ENCODE data around the gene FEM1C. TPM values are rescaled to one million over a fixed set of nuclear protein-coding genes. Genes with fewer than 3 reads are reported as not detected.

The FEM1C gene
- total and polyA plus RNA-seq, 9 of the 15 experiments (the other 6 are each of a cell fraction or from before 2014, with no cell fraction given) = 1.4 to 9.3 (median 4.3) TPM

- Histone ChIP-seq H3K79me2 (ENCODE audit: control insufficient read depth, insufficient read depth, low read length) (peaks cover 1% of the 10 kb centered on the region; the same call in 1 of the 3 replicates), H3K36me3 (ENCODE audit: control insufficient read depth, insufficient read depth, low read length) (no peaks in the 10 kb centered on the region), H3K4me2 (ENCODE audit: insufficient read depth, low read length) (no peak overlapping the region), H4K20me1 (replicated peaks; ENCODE audit: control insufficient read depth, insufficient read depth, low read length) (no peaks in the 10 kb centered on the region), H2AFZ (ENCODE audit: low read depth, low read length) (no peak overlapping the region), H3K27me3 (ENCODE audit: control insufficient read depth in 2 of 2, insufficient read depth in 2 of 2, low read length in 2 of 2) (no peaks in the 10 kb centered on the region), H3K4me3 (no peak overlapping the region), H3K4me1 (replicated peaks in 1 of 2; ENCODE audit: control insufficient read depth in 2 of 2, insufficient read depth in 2 of 2, low read length in 2 of 2) (peaks cover 4 to 14% of the 10 kb centered on the region in 2 experiments; a peak in 4 of 5 replicates), H3K9me1 (ENCODE audit: control insufficient read depth, insufficient read depth, low read length) (no peaks in the 10 kb centered on the region), H3K9ac (ENCODE audit: insufficient read depth in 1 of 2, low read depth in 2 of 2, low read length in 2 of 2) (no peak overlapping the region), H3K9me3 (replicated peaks; ENCODE audit: control insufficient read depth, insufficient read depth, low read depth, low read length) (peaks cover 10% of the 10 kb centered on the region), H3K27ac (ENCODE audit: extremely low read depth, low read depth, low read length) (no peak overlapping the region)
- peak in 2 of 4 experiments; percentile 34 to 56 for DNase-seq (ENCODE audit: extremely low read depth in 1 of 4, low spot score in 3 of 4)
- peak; percentile 15 for FAIRE-seq
- BruUV-seq (replicated peaks) = no TSS peak
- intact Hi-C loops (cut with micrococcal nuclease) = loop anchor here (1.0 to 5.0 kb wide), 3 partner anchors 24 to 519 kb away; no protein-coding TSS in a partner anchor
- no peak for ATAC-seq
- POLR2A ChIA-PET = no interaction called here
- WGBS (ENCODE audit: insufficient coverage, low coverage, missing lambda C conversion rate) = 27% methylated on average over 3 of the region's 3 CpGs
- in situ Hi-C loops (cut with MboI) = no loop called here
- CTCF ChIA-PET (ENCODE audit: low intra/inter-chr PET ratio) = interaction anchor here (1.0 kb wide), 1 partner anchor 519 kb away, joined by 3 read pairs; no protein-coding TSS in a partner anchor
- TF ChIP-seq U2AF2 (optimal IDR thresholded peaks at IDR 0.05; ENCODE audit: low read depth, low read length) (no peak), SMC3 (conservative IDR thresholded peaks at IDR 0.05; ENCODE audit: insufficient read depth, low read depth, low read length) (0 out of 2 replicates have a peak, but pooled peaks have one; percentile 7), EP400 (IDR thresholded peaks at IDR 0.05) (no peak), ESRRB (CRISPR knock-in tag; IDR thresholded peaks at IDR 0.05; ENCODE audit: borderline replicate concordance) (no peak), ELK1 (CRISPR knock-in tag; IDR thresholded peaks at IDR 0.05) (no peak), PTTG1 (tag; IDR thresholded peaks at IDR 0.05; ENCODE audit: low read depth) (no peak), E2F6 (IDR thresholded peaks at IDR 0.05; ENCODE audit: borderline replicate concordance in 1 of 2, extremely low read depth in 1 of 2, insufficient read depth in 1 of 2, insufficient read length in 1 of 2, low read depth in 1 of 2, low read length in 1 of 2, poor library complexity in 1 of 2, severe bottlenecking in 1 of 2) (no peak), GTF2F1 (IDR thresholded peaks at IDR 0.05; ENCODE audit: low read depth, low read length) (no peak)
- TF ChIP-seq, protein P1, sequence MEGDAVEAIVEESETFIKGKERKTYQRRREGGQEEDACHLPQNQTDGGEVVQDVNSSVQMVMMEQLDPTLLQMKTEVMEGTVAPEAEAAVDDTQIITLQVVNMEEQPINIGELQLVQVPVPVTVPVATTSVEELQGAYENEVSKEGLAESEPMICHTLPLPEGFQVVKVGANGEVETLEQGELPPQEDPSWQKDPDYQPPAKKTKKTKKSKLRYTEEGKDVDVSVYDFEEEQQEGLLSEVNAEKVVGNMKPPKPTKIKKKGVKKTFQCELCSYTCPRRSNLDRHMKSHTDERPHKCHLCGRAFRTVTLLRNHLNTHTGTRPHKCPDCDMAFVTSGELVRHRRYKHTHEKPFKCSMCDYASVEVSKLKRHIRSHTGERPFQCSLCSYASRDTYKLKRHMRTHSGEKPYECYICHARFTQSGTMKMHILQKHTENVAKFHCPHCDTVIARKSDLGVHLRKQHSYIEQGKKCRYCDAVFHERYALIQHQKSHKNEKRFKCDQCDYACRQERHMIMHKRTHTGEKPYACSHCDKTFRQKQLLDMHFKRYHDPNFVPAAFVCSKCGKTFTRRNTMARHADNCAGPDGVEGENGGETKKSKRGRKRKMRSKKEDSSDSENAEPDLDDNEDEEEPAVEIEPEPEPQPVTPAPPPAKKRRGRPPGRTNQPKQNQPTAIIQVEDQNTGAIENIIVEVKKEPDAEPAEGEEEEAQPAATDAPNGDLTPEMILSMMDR (IDR thresholded peaks at IDR 0.05 in 2 of 3, conservative IDR thresholded peaks at IDR 0.05 in 1 of 3; ENCODE audit: insufficient read depth in 2 of 3, low read depth in 1 of 3, low read length in 3 of 3) = peak; percentile 52 to 61 (median 53)
Observed at GRCh38 chr5:115549154-115549553, 4.6 kb upstream of the FEM1C start.
